Rectal smooth muscle tissue (tissue), 1 donor: Measurements from ENCODE around the gene GTF2H1.
"Not testable (repeated sequence)": the region's sequence is repeated elsewhere in the genome, so short reads cannot be mapped to it uniquely, and the experiment has no call there.

Experiments
- H3K27ac ChIP-seq: one replicate; pipeline ENCODE4 v1.7.0; 2013; ENCODE audit warnings: low read depth, low read length, inconsistent platforms
- H3K27me3 ChIP-seq: one replicate; pipeline ENCODE4 v1.7.0; 2013; ENCODE audit warnings: low read length; ENCODE audit not compliant: control insufficient read depth, insufficient read depth
- H3K36me3 ChIP-seq: one replicate; pipeline ENCODE4 v1.7.0; 2013; ENCODE audit warnings: low read length; ENCODE audit not compliant: control insufficient read depth, insufficient read depth
- H3K4me1 ChIP-seq: one replicate; pipeline ENCODE4 v1.7.0; 2013; ENCODE audit warnings: low read length; ENCODE audit not compliant: control insufficient read depth, insufficient read depth
- H3K4me3 ChIP-seq: one replicate; pipeline ENCODE4 v1.7.0; 2013; ENCODE audit warnings: low read length
- H3K9ac ChIP-seq: one replicate; pipeline ENCODE4 v1.7.0; 2013; ENCODE audit warnings: low read length

GTF2H1 gene

DNA sequence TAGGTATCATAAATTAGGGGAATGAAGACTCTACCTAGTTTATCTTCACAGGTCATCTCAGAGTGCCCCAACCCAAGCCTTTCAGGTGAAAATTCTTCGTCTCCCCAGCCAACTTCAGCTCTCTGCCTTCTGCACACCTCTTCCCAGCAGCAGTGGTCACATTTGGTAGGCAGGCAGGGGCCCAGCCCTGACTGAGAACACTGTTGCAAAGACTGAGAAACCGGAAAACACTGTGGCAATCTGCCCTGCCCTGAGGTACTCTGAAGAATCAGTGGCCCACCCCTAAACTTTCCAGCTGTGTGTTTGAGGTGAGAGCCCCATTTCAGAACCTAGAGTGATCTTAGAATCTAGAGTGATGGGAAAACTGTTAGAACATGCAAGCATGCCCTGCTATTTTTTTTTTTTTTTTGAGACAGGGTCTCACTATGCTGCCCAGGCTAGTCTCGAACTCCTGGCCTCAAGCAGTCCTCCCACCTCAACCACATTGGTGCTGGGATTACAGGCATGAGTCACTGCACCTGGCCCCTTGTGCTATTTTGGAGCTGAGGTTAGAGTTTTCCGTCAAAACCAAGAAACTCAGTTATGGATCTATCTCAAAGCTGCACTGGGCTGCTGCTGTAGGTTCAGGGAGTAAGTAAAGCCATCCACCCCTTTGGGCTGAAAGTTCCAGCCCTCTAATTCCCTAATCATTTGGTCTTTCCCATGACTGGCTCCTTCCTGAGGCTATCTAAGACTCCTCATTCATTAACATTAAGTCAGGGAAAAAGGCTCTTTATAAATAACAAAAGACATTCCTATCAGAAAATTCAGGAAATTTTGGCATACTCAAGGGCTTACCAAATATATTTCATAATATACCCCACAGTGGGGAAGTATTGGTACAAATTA is 70.3 kb downstream of the GTF2H1 start:
- Histone ChIP-seq H3K4me3 (no peak overlapping the region), H3K36me3 (peaks cover 6% of the 10 kb centered on the region), H3K27ac (peak overlapping the region; percentile 3), H3K4me1 (peaks cover 3% of the 10 kb centered on the region), H3K27me3 (no peaks in the 10 kb centered on the region), H3K9ac (no peak overlapping the region)

DNA sequence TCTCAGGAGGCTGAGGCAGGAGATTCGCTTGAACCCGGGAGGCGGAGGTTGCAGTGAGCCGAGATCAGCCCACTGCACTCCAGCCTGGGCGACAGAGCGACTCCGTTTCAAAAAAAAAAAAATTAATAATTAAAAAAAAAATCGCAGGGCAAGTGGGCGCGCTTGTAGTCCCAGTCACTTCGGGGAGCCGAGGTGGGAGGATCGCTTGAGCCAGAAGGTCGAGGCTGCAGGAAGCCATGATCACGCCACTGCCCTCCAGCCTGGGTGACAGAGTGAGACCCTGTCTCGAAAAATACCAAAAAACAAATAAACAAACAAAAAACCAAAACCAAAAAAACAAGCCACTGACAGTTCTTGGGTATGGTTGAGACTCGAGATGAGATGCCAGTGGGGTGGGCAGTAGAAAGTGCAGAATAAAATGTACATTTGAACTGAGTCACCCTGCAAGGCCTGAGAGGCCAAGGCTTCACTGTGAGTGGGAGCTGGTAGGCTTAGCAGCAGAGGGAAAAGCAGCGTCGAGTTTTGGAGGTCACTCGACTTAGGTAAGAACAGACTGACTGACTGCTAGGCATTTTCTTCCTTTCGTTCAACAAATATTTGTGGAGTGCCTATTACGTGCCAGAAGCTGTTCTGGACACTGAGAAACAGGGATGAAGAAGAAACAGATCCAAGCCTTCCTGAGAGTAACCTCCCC is 71.4 kb downstream of the GTF2H1 start:
- Histone ChIP-seq H3K27ac (peak overlapping the region; percentile 97), H3K27me3 (no peaks in the 10 kb centered on the region), H3K4me3 (peak overlapping the region; percentile 98), H3K36me3 (peaks cover 11% of the 10 kb centered on the region), H3K9ac (peak overlapping the region; percentile 29), H3K4me1 (peaks cover 3% of the 10 kb centered on the region)

DNA sequence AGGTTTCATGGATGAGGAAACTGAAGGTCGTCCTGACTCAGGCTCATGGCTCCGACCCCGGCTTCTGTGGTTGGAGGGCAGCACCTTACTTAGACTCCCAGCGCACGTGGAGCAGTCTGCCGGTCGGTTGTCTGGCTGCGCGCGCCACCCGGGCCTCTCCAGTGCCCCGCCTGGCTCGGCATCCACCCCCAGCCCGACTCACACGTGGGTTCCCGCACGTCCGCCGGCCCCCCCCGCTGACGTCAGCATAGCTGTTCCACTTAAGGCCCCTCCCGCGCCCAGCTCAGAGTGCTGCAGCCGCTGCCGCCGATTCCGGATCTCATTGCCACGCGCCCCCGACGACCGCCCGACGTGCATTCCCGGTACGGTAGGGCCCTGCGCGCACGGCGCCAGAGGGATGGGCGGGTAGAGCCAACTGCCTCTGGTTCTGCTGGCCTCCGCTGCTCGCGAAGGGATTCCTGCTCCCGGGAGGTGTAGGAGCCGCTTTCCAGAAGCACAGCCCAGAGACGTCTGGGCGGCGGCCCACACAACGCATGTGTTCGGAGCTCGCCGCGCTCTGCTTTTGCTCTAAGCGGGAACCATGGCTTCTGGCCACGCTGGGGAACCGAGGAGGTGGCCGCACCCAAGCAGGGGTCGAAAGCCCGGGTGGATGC is 72.0 kb downstream of the GTF2H1 start, which contains the start of gene LDHA:
Gene LDHA (plus strand): TSS at position 289 of the 653 bp plus-strand sequence. CDS start 2,280 bp downstream, outside the sequence.
- Histone ChIP-seq H3K36me3 (peaks cover 15% of the 10 kb centered on the region), H3K4me1 (peaks cover 3% of the 10 kb centered on the region), H3K4me3 (peak within 1 kb of the TSS; percentile 98), H3K27me3 (no peaks in the 10 kb centered on the region), H3K27ac (peak within 1 kb of the TSS; percentile 97), H3K9ac (peak within 1 kb of the TSS; percentile 82)

DNA sequence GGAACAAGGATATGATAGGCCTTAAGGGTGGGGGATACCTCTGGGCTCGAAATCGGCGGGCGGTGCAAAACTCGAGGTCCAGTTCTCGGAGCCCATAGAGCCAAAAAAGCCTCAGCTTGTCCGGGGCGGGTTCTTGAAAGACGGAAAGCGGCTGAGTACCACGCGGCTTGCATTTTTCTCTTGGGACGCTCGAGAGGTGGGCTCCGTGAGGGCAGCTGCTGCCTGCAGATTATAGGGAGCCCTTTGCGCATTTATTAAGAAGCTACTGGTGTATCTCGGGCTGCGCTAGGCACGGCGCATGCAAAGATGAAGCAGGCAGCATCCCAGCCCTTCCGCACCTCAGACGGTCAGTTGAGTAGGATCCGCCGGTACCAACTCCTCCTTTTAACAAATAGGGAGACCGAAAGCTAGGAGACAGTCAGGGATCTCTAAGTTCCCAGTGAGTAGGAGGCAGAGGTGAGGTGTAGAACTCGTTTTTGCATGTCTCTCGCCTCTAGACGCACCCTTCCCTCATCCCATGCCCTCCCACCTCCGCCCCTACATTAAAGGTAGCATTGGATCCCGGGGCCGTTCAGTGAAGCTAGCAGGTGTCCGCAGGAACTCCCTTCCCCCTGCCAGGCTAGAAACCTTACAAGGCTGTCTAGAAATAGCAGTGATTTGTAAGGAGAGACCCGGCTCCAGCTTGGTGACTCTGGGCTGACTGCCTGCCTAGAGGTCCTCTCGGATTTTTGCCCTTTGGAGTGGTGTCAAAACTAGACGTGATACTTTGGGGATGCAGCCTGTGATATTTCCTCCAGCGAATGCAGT is 72.8 kb downstream of the GTF2H1 start:
- Histone ChIP-seq H3K27ac (peak overlapping the region; percentile 97), H3K4me1 (peaks cover 3% of the 10 kb centered on the region), H3K36me3 (peaks cover 23% of the 10 kb centered on the region), H3K4me3 (peak overlapping the region; percentile 98), H3K27me3 (no peaks in the 10 kb centered on the region), H3K9ac (peak overlapping the region; percentile 82)

GRCh38 chr11:18395735-18396504 is 73.6 kb downstream of the GTF2H1 start:
- Histone ChIP-seq H3K36me3 (peaks cover 26% of the 10 kb centered on the region), H3K27ac (peak overlapping the region; percentile 97), H3K4me1 (peaks cover 3% of the 10 kb centered on the region), H3K9ac (peak overlapping the region; percentile 82), H3K27me3 (no peaks in the 10 kb centered on the region), H3K4me3 (peak overlapping the region; percentile 98)

DNA sequence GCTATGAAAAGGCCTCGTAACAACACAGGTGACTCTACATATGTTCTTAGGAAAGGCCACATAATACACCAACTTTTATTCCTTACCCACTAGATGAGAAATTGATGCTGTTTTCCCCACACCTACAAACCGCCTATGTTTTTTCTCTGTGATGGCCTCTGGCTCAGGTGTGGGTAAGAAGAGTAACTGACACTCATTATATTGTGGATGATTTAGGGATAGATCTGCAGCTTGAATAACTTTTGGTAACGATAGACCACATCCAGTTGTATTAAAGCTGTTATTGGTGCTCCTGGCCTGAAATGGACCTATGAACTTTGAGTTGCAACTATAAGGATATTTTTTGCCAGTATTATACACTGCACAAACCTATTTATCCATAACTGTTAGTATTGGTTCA is 75.6 kb downstream of the GTF2H1 start:
- Histone ChIP-seq H3K27me3 (no peaks in the 10 kb centered on the region), H3K36me3 (peaks cover 35% of the 10 kb centered on the region), H3K27ac (no peak overlapping the region)

GRCh38 chr11:18401077-18401476 is 78.7 kb downstream of the GTF2H1 start:
- H3K4me3 ChIP-seq, H3K27me3 ChIP-seq, H3K4me1 ChIP-seq, H3K9ac ChIP-seq, H3K27ac ChIP-seq: not testable (repeated sequence)
- H3K36me3 ChIP-seq = peaks cover 51% of the 10 kb centered on the region

More for the DNA sequence above, 75.6 kb downstream of the GTF2H1 start:
- H3K4me1 ChIP-seq = peaks cover 3% of the 10 kb centered on the region
- H3K9ac ChIP-seq = no peak overlapping the region
- no peak overlapping the region for H3K4me3 ChIP-seq

DNA sequence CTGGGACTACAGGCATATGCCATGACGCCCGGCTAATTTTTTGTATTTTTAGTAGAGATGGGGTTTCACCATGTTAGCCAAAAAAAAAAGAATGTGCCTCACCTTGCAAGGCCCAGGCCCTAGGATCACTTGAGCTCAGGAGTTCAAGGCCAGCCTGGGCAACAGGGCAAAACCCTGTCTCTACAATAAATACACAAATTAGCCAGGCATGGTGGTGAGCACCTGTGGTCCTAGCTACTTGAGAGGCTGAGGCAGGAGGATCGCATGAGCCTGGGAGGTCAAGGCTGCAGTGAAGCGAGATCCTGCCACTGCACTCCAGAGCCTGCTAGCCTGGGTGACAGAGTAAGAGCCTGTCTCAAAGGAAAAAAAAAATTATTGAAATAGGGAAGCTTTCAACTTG is 81.7 kb downstream of the GTF2H1 start:
- no peaks in the 10 kb centered on the region for H3K4me1 ChIP-seq
- H3K9ac ChIP-seq = no peak overlapping the region
- H3K27me3 ChIP-seq = no peaks in the 10 kb centered on the region
- H3K27ac ChIP-seq = no peak overlapping the region
- H3K4me3 ChIP-seq = no peak overlapping the region
- peaks cover 49% of the 10 kb centered on the region for H3K36me3 ChIP-seq

DNA sequence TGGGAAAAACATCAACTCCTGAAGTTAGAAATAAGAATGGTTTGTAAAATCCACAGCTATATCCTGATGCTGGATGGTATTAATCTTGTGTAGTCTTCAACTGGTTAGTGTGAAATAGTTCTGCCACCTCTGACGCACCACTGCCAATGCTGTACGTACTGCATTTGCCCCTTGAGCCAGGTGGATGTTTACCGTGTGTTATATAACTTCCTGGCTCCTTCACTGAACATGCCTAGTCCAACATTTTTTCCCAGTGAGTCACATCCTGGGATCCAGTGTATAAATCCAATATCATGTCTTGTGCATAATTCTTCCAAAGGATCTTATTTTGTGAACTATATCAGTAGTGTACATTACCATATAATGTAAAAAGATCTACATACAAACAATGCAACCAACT is 85.0 kb downstream of the GTF2H1 start:
- peaks cover 33% of the 10 kb centered on the region for H3K36me3 ChIP-seq
- H3K27ac ChIP-seq = not testable (repeated sequence)

DNA sequence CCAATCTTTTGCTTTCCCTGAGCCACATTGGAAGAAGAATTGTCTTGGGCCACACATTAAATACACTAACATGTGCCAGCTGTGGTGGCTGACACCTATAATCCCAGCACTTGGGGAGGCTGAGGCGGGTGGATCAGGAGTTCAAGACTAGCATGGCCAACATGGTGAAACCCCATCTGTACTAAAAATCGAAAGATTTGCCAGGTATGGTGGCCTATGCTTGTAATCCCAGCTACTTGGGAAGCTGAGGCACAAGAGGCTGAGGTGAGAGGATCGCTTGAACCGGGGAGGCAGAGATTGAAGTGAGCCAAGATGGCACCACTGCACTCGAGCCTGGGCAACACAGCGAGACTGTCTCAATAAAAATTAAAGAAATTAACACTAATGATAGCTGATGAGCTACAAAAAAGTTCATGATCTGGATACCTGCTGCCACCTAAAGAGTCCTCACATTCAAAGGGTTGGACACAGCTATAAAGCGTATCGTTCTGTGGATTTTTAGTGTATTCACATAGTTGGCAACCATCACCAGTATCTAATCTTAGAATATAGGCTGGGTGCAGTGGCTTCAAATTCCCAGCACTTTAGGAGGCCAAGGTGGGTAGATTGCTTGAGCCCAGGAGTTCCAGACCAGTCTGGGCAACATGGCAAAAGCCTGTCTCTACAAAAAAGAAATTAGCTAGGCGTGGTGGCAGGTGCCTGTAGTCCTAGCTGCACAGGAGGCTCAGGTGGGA is 86.4 kb downstream of the GTF2H1 start:
- H3K27ac ChIP-seq = no peak overlapping the region
- H3K27me3 ChIP-seq = no peaks in the 10 kb centered on the region
- peaks cover 22% of the 10 kb centered on the region for H3K36me3 ChIP-seq
- no peaks in the 10 kb centered on the region for H3K4me1 ChIP-seq
- no peak overlapping the region for H3K9ac ChIP-seq
- no peak overlapping the region for H3K4me3 ChIP-seq

More for the DNA sequence above, 85.0 kb downstream of the GTF2H1 start:
- H3K9ac ChIP-seq, H3K4me1 ChIP-seq, H3K4me3 ChIP-seq, H3K27me3 ChIP-seq: not testable (repeated sequence)

- no peaks in the 10 kb centered on the region for H3K27me3 ChIP-seq
- H3K9ac ChIP-seq = no peak overlapping the region
- no peak overlapping the region for H3K4me3 ChIP-seq
- H3K36me3 ChIP-seq = no peaks in the 10 kb centered on the region
- H3K27ac ChIP-seq = no peak overlapping the region
- no peaks in the 10 kb centered on the region for H3K4me1 ChIP-seq
These were observed 94.1 kb downstream of the GTF2H1 start for GRCh38 chr11:18416459-18416858.
